Measurements from ENCODE around the gene MIB1.

Gene MIB1

DNA sequence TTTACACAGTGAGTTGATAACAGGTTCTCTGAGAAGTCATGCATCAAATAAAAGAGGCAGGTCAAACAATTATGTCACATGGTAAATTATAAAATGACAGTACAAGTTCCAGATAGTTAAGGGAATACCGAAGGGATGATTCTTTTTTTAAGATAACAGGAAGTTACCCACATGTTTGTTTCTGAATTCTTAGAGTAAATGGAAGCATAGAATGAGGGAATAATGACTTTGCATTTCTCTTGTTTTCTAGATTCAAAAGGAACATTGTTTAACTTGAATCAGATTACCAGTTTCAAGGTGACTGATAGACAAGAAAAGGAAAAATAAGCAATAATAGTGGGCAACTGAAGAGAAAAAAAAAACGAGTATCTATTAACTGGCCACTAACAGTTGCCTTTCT is 124.5 kb downstream of the MIB1 start:
- in situ Hi-C loops (cut with HindIII; ENCODE audit: low sequenced_read_pairs), result no loop called here

DNA sequence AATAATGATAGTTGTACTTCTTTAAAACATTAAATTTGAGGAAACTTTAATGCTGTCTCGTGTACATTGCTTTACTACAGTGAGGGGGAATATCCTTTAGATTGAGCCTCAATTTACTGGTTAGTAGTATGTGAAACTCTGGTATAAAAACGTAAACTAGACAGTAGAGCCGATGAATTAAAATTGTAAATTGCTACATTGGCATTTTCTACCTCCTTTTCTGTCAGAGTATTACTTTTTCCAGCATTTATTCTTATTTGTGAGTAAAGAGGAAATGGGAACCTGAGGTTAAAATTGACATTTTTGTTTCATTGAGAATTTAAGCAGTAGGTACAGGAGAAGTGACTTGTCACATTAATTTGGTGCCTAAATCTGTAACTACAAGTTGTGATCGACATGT is 128.2 kb downstream of the MIB1 start:
- in situ Hi-C loops (cut with HindIII; ENCODE audit: low sequenced_read_pairs), result no loop called here

DNA sequence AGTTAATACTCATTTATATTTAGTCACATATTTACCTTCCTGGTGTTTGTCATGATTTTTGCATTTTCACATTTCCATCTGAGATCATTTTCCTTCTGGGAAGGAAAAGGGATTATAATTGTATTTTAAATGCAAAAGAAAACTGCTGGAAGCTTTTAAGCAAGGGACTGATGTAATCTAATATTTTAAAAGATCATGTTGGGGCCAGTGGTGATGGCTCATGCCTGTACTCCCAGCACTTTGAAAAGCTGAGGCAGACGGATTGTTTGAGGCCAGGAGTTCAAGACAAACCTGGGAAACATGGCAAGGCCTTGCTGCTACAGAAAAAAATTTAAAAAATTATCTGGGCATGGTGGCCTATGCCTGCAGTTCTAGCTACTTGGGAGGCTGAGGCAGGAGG is 149.0 kb downstream of the MIB1 start:
- in situ Hi-C loops (cut with HindIII; ENCODE audit: low sequenced_read_pairs), result no loop called here

DNA sequence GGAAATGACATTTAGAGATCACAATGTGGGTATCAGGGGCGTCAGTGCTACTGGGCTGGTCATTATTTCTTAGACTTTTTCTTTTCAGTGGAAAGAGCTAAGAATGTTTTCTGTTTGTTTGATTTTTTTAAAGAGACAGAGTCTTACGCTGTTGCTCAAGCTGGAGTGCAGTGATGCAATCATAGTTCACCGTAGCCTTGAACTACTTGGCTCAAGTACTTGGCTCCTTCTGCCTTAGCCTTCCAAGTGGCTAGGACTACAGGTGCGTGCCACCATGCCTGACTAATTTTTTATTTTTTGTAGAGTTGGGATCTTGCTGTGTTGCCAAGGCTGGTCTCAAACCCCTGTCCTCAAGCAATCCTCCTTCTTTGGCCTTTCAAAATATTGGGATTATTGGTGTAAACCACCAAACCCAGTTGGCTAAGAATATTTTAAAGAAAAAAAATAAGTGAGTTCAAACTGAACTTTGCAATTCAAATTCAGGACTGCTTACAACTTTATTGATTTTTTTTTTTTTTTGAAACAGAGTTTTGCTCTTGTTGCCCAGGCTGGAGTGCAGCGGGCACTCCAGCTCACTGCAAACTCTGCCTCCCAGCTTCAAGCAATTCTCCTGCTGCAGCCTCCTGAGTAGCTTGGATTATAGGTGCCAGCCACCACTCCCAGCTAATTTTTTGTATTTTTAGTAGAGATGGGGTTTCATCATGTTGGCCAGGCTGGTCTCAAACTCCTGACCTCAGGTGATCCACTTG is 154.2 kb downstream of the MIB1 start:
- in situ Hi-C loops (cut with HindIII; ENCODE audit: low sequenced_read_pairs), result no loop called here

DNA sequence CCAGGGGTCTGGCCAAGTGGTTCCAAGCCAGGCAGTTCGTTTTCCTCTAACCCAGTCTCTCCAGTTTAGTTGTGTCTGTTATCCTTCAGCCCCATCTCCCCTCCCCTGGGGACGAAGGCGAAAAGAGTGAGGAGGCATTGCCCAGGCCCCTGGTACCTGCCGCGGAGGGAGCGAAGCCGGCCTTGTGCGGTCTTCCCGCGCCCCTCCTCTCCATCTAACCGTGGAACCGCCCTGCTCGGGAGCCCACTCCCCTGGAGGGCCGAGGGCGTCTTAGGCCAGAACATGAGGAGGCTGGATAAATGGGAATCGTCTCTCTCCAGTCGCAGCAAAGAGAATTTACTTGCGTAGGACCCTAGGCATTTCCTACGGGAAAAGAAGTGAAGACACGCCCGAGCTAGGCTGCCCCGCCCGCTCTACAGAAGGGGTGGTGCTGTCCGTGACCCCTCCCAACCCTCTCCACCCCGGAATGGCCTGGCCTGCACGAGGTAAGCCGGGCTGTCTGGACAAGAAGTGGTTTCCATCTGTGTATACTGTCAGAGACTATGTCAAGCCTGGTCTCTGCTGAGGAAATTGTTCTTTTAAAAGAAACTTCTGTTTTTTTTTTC is 156.2 kb downstream of the MIB1 start:
- in situ Hi-C loops (cut with HindIII; ENCODE audit: low sequenced_read_pairs), result no loop called here

DNA sequence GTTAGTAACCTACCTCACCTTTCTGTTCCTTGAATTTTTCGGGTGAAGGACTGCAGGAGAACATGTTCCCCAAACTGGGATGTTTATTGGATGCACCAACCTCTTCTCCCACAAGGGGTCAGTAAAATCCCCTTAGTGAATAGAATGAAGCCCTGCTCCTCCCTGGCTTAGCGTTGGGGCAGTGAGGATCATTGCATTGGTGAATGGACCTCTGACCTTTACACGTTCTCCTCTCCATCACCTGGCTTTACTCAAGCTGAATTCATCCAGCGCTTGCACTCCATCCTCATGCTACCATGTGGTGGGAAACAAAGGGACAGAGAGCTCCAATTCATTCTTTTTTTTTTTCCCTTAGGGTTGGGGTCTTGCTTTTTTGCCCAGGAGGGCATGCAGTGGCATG is 157.2 kb downstream of the MIB1 start:
- in situ Hi-C loops (cut with HindIII; ENCODE audit: low sequenced_read_pairs), result no loop called here

DNA sequence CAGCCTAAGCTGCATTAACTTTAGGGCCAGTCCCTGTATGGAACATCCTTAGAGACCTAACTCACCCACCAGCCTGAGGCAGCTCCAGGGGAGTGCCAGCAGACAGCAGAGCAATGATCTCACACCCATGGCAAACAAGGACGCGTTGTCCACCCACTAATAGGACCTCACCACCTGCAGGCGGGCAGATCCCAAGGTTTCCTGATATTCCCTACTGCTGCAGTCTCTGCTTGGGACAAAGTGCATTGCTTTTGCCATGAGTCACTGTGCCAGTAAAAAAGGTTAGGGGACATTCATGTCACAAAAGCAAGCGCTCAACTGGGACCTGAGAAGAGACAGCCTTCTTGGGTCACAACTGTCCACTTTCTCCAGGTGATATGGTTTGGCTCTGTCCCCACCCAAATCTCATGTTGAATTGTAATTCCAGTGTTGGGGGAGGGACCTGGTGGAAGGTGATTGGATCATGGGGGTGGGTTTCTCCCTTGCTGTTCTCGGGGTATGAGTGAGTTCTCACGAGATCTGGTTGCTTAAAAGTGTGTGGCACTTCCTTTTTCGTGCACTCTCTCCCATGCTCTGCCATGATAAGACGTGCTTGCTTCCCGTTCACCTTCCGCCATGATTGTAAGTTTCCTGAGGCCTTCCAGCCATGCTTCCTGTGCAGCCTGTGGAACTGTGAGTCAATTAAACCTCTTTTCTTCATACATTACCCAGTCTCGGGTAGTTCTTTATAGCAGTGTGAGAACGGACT is 160.2 kb downstream of the MIB1 start:
- in situ Hi-C loops (cut with HindIII; ENCODE audit: low sequenced_read_pairs), result no loop called here

DNA sequence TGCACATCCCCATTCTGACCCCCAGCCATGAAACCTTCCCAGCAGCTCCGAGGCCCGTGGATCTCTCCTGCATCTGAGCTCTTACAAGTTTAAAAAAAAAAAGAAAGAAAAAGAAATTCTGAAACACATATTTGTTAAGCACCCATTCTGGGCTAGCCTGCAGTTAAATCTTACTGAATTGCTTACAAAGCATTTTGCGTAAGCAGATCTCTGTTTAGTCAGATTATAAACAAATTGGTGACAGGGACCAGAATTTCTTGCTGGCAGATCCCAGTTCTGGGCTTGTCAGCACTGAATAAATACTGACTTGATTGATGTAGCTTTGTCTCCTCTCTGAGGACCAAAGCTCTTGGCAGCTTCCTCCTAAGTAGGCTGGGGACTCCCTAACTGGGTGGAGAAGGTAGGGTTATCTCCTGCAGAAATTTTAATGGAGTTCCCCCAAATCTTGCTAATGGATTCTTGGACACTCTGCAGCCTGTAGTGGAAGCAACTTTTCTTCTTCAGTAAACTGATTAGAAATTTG is 160.9 kb downstream of the MIB1 start:
- in situ Hi-C loops (cut with HindIII; ENCODE audit: low sequenced_read_pairs), result no loop called here

DNA sequence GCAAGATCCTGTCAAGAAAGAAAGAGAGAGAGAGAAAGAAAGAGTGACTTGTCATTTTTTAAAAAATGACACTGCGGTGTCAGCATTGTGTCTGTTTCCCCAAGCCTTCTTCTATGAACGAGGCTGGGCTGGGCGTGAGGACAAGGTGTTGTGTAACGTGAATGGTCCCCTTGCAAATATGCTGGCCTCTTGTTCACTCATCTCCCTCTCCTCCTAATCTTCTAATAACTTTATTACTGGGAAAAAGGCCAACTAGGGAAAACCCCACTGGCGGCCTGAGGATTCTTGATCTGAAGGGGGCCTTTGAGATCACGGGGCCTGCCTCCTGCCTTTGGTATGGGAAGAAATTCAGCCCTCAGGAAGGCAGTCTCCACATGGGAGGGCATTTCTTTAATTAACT is 163.1 kb downstream of the MIB1 start:
- in situ Hi-C loops (cut with HindIII; ENCODE audit: low sequenced_read_pairs), result no loop called here

DNA sequence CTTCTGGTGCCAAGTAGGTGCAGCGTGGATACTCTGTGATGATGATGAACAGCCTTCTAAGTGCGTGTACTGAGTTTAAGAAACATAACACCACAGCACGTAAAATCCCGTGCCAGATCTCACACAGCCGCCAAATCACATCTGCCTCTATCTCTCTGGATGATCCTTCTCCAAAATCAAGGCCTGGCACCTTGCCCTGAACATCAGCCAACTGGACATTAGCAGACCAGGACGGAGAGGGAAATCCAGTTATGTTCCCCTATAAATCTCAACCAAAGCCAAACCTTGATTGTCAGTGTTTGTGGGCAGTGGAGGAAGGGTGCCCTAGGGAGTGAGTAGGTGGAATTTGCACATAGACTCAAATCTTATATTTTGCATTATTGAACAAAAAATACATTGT is 164.3 kb downstream of the MIB1 start:
- in situ Hi-C loops (cut with HindIII; ENCODE audit: low sequenced_read_pairs), result no loop called here

DNA sequence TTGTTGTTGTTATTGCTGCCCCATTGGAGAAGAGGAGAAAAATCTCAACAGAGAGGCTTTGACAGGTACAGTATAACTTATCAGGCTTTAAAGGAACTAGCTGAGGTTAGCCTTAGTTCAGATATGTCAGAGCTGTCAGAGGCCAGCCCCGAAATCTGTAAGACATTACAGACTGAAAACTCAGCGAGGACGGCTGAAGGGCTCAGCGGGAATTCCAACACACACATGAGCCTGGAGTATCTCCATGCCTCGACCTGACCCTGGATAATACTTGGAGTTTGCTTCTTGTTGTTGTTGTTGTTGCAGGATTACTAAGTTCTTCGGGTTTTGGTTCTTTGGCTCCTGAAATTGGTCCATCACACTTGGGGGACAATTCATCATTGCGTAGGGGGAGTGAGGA is 166.9 kb downstream of the MIB1 start:
- in situ Hi-C loops (cut with HindIII; ENCODE audit: low sequenced_read_pairs), result no loop called here

DNA sequence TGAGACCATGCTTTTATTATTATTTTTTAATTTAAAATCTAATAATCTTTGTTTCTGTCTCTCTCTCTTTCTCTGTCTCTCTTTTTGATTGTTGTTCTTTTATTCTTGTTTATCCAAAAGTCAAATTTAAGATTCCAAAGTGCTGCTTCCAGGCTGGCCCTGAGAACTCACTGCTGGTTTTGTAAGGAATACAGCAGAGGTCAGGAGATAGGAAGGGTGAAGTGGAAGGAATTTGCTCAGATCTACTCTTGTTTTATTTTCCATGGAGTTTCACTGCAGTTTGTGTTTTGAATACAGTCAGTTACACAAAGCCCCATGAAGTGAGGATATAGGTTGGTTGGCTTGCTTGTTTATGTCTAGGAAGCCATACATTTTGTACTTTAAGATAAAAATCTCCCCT is 168.1 kb downstream of the MIB1 start:
- in situ Hi-C loops (cut with HindIII; ENCODE audit: low sequenced_read_pairs), result no loop called here

DNA sequence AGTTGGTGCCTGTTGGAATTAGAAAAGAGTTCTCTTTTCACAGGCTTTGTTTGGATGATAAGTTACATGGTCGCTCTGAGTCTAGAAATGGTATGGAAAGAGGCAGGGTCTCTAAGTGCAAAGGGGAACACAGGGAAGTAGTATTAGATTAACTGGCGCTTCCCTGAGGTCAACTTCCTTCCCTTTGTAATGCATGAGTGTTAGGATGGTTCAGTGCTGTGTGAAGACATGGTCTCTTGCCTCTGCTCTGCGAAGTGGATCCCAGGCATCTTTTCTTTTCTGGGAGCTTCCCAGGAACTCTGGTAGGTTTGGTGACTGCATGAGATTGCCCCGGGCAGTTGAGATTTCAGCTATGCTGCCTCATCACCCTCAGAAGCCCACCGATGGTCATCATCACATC is 170.3 kb downstream of the MIB1 start:
- in situ Hi-C loops (cut with HindIII; ENCODE audit: low sequenced_read_pairs), result no loop called here

DNA sequence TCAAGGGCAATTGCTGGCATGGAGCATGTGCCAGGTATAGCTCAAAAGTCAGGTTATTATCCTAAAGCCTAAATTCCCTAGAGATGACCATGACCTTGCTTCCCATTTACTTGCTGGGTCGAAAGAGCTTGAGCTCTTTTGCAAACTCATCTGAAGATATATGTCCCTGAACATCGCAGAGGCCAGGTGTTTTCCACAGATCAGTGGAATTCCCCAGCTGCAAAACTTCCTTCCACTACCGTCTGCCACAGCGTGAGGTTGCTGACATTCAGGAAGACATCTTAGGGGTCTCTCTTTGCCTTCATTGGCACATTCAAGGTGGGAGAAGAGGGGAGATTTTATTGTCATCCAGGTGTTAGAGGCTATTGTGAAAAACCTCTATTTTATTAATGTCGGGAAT is 171.0 kb downstream of the MIB1 start:
- in situ Hi-C loops (cut with HindIII; ENCODE audit: low sequenced_read_pairs), result no loop called here

DNA sequence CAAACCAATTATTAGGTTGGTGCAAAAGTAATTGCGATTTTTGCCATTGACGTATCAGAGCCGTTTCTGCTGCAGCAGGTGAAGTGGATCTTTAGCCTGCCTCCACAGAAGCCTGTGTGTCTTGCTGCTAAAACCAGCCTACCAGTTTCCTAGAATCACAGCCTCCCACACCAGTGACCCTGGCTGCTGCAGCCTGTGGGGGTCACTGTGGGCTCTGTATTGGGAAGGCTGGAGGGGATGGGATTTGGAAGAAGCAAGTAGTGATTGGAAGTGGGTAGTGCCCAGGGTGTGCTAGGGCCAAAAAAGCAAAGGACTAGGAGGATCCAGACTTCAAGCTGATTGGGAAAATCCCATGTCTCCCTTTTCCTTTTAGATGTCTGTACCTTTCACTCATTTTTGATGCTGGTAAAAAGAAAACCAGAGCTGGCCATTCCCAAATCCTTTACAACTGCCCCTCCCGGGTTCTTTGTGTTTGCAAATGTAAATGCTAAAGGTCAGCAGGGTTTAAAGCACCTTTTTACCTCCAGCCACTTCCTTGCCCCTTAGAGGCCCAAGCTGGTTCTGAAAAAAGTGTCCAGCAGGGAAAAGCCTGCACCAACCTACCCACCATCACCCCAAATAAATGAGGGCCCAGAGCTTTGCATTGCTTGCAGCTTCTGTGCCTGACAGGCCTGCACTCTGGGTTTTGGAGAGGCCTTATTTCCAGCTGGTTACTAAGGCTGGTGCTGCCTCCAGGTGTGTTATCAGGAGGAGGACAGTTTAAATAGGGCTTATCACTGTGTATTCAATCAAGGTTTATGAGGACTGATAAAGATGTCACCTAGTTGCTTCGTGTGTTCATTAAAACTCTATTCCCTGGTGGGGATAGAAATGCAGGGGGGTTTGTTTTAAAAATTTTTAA is 172.0 kb downstream of the MIB1 start:
- in situ Hi-C loops (cut with HindIII; ENCODE audit: low sequenced_read_pairs), result no loop called here

DNA sequence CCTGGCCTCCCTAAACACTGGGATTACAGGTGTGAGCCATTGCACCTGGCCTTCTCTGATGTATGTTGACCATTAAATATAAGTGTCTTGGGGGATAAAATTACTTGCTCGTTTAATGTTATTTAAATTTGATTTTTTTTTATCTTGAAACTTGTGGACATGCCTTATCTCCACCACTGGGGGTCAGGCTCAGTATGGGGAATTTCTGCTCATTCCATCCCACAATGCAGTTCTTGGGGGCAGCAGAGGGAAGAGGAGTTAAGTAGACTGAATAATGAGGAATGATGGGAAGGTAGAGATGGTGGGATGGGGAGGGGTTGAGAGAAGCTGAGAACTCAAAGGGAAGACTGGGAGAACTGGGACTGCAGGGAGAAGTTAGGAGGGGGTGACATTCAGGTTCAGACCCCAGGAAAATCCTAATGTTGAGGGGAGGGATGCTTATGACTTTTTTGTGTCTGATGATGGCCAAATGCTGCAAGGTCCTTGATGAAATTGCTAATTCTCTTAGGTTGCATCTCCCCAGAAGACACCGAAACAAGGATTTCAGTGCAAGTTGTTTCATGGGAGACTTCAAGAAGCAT is 174.2 kb downstream of the MIB1 start:
- in situ Hi-C loops (cut with HindIII; ENCODE audit: low sequenced_read_pairs), result no loop called here

DNA sequence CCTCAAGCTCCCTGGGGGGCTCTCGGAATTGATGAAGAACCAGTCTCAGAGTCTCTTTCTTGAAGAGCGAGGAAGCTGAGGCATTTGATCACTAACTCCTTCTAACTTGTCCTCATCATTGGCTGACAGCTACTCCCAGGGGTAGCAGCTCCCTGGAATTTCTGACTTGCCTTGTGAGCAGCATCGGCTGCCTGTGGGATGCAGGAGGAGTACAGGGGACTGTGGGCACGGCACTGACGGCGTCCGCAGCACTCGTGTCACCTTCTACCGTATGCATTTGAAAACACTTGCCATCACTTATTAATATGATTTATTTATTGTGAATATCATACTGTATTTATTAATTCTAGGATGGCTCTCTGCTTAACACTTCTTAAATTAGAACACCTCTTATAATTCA is 175.0 kb downstream of the MIB1 start:
- in situ Hi-C loops (cut with HindIII; ENCODE audit: low sequenced_read_pairs), result no loop called here

DNA sequence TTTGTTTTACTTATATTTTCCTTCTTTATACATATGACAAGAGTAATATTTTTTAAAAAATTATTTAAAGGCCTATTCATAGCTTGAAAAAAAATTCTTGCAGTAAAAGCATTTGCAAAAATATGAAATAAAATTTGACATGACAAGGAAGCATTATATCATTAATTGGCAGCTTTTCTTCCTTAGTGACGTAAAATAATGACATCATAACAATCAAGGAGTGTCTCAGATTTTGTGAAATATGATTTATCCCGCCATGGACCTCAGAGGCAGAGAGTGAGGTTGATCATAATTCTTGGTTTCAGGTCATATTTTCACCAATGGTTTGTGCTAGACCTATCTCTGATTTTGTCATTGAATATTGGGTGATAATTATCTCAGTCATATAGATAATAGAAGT is 176.0 kb downstream of the MIB1 start:
- in situ Hi-C loops (cut with HindIII; ENCODE audit: low sequenced_read_pairs), result no loop called here

DNA sequence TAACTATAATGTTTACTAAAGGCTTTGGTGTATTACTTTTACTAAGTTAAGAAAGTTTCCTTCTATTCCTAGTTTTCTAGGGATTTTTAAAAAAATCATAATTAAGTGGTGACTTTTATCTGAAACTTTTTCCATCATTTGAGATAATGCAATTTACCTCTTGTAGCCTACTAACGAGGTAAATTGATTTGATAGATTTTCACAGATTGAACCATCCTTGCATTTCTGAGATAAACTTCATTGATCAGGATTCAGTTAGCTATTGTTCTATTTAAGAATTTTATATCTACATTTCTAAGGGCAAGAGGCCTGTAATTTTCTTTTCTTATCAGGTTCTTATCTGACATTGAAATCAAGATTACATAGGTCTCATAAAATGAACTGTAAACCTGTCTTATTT is 178.1 kb downstream of the MIB1 start:
- in situ Hi-C loops (cut with HindIII; ENCODE audit: low sequenced_read_pairs), result no loop called here
